ENCODE measurements around the gene ZNF140.

ZNF140 gene

DNA sequence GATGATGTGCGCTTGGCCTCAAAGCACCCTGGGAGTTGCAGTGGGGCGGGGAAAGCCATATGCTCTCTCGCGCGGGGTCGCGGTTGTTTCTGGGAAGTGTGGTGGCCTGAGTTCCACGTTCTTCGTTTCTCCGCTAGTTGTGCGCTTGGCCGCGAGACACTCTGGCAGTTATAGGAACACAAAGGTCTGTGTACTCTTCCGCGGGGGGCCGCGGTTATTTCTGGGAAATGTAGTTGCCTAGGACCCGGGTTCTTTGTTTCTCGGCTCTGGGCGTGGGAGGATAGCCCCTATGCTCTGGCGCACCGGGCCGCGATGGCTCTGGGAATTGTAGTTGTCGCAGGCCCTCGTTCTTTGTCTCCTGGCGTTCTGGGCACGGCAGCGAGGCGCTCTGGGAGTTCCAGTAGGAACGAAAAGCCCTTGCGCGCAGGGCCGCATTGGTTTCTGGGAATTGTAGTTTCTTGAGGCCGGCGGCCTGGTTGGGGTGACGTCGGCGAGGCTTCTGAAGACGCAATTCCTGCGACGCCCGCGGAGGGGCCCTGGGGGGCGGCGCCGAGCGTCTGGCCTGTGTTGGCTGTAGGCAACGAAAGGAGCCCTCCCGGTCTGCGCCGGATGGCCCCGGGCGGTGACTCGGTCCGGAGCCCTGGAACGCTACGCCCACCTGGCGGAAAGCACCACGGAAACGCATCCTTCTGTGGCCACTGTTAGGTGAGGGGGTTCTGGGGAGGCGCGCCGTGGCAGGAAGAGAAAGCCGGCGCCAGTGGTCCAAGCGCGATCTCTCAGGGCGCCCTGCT lies at the start of gene ZNF140:
TSS of gene ZNF140 (plus strand) at position 556 of the 791 bp plus-strand sequence. CDS start 398 bp downstream, outside the sequence.
- peak; percentile 85 for DNase-seq (ENCODE audit: extremely low spot score)
- ChIA-PET CTCF (no interaction called here), POLR2A (interaction anchor here (0.6 to 2.4 kb wide), 7 partner anchors 43 to 193 kb away, joined by 3 to 7 read pairs (median 3); partner anchors contain the start of genes CHFR, ZNF10, ZNF268 and ZNF891)
- TF ChIP-seq SUZ12 (IDR thresholded peaks at IDR 0.05) (0 out of 2 replicates have a peak, but pooled peaks have one; percentile 67), FOXM1 (IDR thresholded peaks at IDR 0.05; ENCODE audit: borderline replicate concordance) (peak; percentile 81; the same call in 1 of the 2 replicates), L3MBTL2 (conservative IDR thresholded peaks at IDR 0.05) (peak; percentile 95), SP1 (IDR thresholded peaks at IDR 0.05) (no peak)

GRCh38 chr12:133037207-133038005 lies 43.3 kb upstream of the ZNF140 start, which contains the start of gene ZNF84:
Gene ZNF84 (plus strand): TSS chr12:133037509. CDS start chr12:133041468, 3,959 bp downstream.
- ChIA-PET CTCF (no interaction called here), POLR2A (interaction anchor here (1.0 kb wide), 1 partner anchor 43 kb away, joined by 4 read pairs; no protein-coding TSS in a partner anchor)
- DNase-seq (ENCODE audit: extremely low spot score) = peak; percentile 93
- TF ChIP-seq L3MBTL2 (conservative IDR thresholded peaks at IDR 0.05) (peak; percentile 93), SUZ12 (IDR thresholded peaks at IDR 0.05) (no peak), ELF4 (IDR thresholded peaks at IDR 0.05) (0 out of 2 replicates have a peak, but pooled peaks have one; percentile 18)

DNA sequence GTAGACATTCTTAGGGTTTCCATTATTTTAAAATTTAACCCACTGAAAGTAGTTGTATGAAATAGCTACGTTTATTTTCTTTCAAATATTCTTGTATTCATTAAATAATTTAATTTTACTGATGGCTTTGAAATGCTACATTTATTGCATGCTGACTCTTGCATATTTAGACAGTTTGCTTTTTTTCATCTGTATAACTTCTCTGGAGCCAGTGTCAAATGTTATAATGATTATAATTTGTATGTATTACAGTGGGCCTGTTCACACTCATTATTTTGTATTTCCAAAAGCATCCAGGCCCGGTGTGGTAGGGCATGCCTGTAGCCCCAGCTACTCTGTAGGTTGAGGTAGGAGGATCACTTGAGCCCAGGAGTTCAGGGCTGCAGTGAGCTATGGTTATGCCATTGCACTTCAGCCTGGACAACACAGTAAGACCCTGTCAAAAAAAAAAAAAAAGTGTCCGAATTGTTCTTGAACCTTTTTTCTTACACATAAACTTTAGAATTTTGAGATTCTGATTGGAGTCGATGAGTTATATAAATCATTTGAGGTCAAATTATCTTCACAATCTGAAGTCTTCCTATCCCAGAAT lies 42.5 kb upstream of the ZNF140 start:
- CTCF ChIA-PET = no interaction called here
- DNase-seq (ENCODE audit: extremely low spot score) = no peak
- TF ChIP-seq ARNT (IDR thresholded peaks at IDR 0.05) (no peak), ELF4 (IDR thresholded peaks at IDR 0.05) (no peak)
- POLR2A ChIA-PET = interaction anchor here (1.0 kb wide), 1 partner anchor 42 kb away, joined by 4 read pairs; no protein-coding TSS in a partner anchor

GRCh38 chr12:133046698-133047097 lies 34.0 kb upstream of the ZNF140 start:
- CTCF ChIA-PET = no interaction called here
- POLR2A ChIA-PET = no interaction called here
- TF ChIP-seq HDGF (IDR thresholded peaks at IDR 0.05; ENCODE audit: borderline replicate concordance) (no peak), ELF4 (IDR thresholded peaks at IDR 0.05) (no peak), CTBP1 (IDR thresholded peaks at IDR 0.05; ENCODE audit: borderline replicate concordance) (no peak), FOXM1 (IDR thresholded peaks at IDR 0.05; ENCODE audit: borderline replicate concordance) (no peak), FOXK2 (IDR thresholded peaks at IDR 0.05) (no peak), TARDBP (IDR thresholded peaks at IDR 0.05) (no peak), SUZ12 (IDR thresholded peaks at IDR 0.05) (no peak), BHLHE40 (IDR thresholded peaks at IDR 0.05; ENCODE audit: borderline replicate concordance) (no peak), NFRKB (IDR thresholded peaks at IDR 0.05) (no peak), L3MBTL2 (conservative IDR thresholded peaks at IDR 0.05) (no peak), FOXA1 (IDR thresholded peaks at IDR 0.05) (no peak), SP1 (IDR thresholded peaks at IDR 0.05) (no peak), ZNF384 (IDR thresholded peaks at IDR 0.05) (no peak), ARNT (IDR thresholded peaks at IDR 0.05) (no peak), LEF1 (IDR thresholded peaks at IDR 0.05; ENCODE audit: borderline replicate concordance) (no peak)
- TF ChIP-seq, protein P1, sequence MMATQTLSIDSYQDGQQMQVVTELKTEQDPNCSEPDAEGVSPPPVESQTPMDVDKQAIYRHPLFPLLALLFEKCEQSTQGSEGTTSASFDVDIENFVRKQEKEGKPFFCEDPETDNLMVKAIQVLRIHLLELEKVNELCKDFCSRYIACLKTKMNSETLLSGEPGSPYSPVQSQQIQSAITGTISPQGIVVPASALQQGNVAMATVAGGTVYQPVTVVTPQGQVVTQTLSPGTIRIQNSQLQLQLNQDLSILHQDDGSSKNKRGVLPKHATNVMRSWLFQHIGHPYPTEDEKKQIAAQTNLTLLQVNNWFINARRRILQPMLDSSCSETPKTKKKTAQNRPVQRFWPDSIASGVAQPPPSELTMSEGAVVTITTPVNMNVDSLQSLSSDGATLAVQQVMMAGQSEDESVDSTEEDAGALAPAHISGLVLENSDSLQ (IDR thresholded peaks at IDR 0.05) = no peak
- DNase-seq (ENCODE audit: extremely low spot score) = no peak

DNA sequence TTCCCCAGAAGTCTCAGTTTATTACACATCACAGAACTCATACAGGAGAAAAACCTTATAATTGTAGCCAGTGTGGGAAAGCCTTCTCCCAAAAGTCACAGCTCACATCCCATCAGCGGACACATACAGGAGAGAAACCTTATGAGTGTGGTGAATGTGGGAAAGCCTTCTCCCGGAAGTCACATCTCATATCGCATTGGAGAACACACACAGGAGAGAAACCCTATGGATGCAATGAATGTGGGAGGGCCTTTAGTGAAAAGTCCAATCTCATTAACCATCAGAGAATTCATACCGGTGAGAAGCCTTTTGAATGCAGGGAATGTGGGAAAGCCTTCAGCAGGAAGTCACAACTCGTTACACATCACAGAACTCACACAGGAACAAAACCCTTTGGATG lies 23.3 kb upstream of the ZNF140 start:
- CTCF ChIA-PET = no interaction called here
- DNase-seq (ENCODE audit: extremely low spot score) = no peak
- POLR2A ChIA-PET = no interaction called here
- no peak for TF ChIP-seq ELF4 (IDR thresholded peaks at IDR 0.05)
- no peak for TF ChIP-seq FOXA1 (IDR thresholded peaks at IDR 0.05)

- CTCF ChIA-PET = no interaction called here
- TF ChIP-seq ELF4 (IDR thresholded peaks at IDR 0.05) = no peak
- TF ChIP-seq, protein P1 (IDR thresholded peaks at IDR 0.05) = no peak
- no peak for TF ChIP-seq L3MBTL2 (conservative IDR thresholded peaks at IDR 0.05)
- no peak for TF ChIP-seq HDGF (IDR thresholded peaks at IDR 0.05; ENCODE audit: borderline replicate concordance)
- TF ChIP-seq SP1 (IDR thresholded peaks at IDR 0.05) = no peak
- TF ChIP-seq CTBP1 (IDR thresholded peaks at IDR 0.05; ENCODE audit: borderline replicate concordance) = no peak
- TF ChIP-seq ZNF384 (IDR thresholded peaks at IDR 0.05) = no peak
- DNase-seq (ENCODE audit: extremely low spot score) = no peak
- POLR2A ChIA-PET = no interaction called here
Observed at GRCh38 chr12:133058203-133059113, 22.3 kb upstream of the ZNF140 start.
